HK-2 (cell line): ENCODE results near the gene CSRNP3.
A peak's percentile ranks its signal among the peaks of the same experiment; 100 is the strongest.

ENCODE experiments used
- DNase-seq: peaks from one replicate; pipeline ENCODE4 v3.0.0-alpha.2; 2018; ENCODE audit not compliant: unreplicated experiment

The CSRNP3 gene, protein sequence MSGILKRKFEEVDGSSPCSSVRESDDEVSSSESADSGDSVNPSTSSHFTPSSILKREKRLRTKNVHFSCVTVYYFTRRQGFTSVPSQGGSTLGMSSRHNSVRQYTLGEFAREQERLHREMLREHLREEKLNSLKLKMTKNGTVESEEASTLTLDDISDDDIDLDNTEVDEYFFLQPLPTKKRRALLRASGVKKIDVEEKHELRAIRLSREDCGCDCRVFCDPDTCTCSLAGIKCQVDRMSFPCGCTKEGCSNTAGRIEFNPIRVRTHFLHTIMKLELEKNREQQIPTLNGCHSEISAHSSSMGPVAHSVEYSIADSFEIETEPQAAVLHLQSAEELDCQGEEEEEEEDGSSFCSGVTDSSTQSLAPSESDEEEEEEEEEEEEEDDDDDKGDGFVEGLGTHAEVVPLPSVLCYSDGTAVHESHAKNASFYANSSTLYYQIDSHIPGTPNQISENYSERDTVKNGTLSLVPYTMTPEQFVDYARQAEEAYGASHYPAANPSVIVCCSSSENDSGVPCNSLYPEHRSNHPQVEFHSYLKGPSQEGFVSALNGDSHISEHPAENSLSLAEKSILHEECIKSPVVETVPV

DNA sequence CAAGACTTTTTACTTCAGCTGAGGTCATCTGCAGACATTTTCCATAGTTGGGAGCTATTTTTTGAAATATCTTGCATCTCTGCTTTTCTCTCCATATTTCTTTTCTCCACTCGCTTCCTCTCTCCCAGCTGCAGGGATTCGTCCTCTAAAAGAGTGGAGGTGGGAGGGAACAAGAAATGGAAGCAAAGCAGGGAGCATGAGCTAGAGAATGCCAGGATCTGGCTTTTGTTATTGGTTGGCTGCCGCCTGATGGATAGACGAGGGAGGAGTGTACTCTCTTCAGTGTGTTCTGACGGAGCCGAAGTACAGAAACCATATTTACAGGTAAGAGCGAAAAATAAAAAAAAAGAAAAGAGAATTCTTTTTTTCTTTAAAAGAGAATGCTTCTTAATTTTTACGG is at the start of gene CSRNP3:
Gene CSRNP3, plus strand, starts transcription at position 282 of the 400 bp plus-strand sequence. CDS start 125,368 bp downstream, outside the sequence.
- DNase-seq, result peak; percentile 66

DNA sequence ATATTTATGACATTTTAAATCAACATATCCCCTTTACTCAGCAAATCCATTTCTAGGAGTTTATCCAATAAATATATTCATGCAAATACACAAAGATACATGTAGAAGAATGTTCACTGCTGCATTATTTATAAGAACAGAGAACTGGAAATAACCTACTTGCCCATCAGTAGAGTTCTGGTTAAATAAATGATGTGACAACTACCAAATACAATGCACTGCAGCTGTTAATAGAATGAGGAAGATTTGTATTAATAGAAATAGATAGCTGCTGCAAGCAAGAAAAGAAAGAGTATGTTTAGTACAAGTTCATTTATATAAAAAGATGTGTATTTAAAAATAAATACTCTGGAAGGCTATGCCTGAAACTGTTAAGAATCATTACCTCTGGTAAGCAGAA is 49.3 kb upstream of the CSRNP3 start:
- DNase-seq, result no peak

DNA sequence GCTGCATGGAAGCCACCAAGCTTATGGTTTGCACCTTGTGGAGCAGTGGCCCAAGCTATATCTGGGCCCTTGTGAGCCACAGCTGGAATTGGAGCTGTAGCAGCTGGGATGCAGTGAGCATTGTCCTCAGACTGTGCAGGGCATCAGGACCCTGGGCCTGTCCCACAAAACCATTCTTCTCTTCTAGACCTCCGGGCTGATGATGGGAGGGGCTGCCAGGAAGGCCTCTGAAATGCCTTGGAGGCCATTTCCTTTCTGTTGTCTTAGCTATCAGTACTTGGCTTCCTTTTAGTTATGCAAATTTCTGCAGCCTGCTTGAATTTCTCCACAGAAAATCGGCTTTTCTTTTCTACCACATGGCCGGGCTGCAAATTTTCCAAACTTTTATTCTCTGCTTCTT is 46.4 kb upstream of the CSRNP3 start:
- no peak for DNase-seq

DNA sequence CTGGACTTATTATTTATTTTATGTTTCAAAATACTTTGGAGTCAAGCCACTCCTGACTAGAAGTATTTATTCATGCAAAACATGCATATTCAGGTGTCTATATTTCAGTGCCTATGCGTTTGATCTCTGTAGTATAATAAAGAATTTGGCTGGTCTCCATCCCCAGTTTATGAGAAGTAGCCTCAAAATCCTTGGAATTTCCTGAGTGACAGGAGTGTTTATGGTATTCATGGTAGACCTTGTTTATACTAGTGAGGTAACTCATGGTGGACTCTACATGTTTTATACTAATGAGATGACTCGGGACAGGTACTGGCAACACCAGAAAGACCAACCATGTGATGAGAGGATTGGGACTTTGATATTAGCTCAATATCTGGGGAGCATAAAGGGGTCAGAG is 43.9 kb upstream of the CSRNP3 start:
- no peak for DNase-seq

DNA sequence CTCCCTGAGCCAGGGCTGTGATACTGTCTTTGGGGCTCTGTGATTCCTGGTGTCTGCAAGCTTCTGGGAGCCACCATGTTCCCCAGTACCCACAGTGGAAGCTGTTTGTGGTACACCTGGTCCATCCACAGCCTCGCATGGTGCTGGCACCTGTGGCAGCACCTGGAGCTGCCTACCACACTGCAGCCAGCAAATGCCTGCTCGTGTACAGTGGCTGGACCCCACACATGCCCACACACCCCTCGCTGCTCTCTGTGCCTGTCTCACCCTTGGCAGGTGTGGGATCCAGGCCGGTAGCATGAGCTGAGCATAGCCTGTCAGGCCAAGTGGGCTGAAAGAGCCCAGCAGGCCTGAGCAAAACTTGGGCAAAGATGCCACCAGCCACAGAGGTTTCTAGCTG is 41.8 kb upstream of the CSRNP3 start:
- DNase-seq, result no peak

DNA sequence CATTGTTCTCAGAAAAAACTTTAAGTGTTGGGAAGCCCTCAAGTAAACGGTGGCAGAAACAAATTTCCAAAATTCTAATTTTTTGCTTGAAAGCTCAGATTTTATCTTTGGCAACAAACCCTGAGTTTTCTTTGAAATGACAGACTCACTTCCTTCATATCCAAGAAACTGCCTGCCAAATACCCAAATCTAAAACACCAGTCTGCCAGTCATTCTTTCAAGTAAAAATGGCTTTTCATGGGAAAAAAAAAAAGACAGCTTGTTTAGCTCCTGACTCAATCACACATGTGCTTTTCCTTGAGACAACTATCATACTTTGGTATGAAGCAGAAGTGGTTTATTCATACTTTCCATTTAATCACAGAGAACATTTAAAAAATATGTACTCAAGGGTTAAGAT is 40.6 kb upstream of the CSRNP3 start:
- no peak for DNase-seq

DNA sequence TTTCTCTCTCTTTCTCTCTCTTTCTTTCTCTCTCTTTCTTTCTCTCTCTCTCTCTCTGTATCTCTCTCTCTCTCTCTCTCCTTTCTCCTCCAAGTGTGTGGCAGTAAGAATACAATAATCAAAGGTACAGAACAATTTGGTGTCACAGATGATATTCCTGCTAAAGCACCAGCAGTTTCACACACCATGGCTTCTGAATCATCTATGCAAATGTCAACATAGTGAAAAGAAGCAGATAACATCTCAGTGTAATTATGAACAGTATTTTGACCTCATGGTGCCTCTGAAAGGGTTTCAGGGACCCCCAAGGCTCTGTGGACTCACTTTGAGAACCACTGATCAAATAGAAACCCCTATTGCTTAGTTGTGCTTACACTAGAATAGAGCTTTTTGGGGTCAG is 38.5 kb upstream of the CSRNP3 start:
- DNase-seq, result no peak

DNA sequence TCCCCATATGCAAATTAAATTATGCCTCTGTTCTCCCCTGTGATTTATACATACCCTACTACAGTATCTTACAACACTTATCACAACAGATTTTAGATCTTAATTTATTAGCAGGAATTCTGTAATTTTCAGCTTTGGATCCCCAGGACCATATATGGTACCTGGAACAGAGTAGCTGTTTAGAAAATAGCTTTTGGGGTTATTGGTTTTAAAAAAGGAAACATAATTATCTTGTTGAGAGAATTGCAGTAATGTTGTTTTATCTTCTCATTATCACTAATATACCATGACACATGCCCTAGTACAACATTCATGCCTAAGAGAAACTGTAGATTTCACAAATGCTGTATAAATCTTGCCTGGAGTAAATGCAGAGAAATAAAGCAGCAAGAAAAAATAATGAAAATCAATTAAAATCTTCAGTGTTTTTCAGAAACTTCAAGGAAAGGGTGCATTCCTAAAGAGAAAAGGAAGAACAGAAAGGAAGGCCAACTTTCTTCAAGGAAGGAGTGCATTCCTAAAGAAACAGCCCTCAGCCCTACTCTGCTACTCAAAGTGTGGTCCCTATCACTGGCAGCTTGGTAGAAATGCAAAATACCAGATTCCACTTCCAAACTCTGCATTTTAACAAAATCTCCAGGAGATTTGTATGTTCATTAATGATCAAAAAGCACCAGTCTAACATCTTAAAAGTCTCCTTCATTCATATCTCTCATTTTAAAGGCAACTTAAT is 37.1 kb upstream of the CSRNP3 start:
- no peak for DNase-seq

DNA sequence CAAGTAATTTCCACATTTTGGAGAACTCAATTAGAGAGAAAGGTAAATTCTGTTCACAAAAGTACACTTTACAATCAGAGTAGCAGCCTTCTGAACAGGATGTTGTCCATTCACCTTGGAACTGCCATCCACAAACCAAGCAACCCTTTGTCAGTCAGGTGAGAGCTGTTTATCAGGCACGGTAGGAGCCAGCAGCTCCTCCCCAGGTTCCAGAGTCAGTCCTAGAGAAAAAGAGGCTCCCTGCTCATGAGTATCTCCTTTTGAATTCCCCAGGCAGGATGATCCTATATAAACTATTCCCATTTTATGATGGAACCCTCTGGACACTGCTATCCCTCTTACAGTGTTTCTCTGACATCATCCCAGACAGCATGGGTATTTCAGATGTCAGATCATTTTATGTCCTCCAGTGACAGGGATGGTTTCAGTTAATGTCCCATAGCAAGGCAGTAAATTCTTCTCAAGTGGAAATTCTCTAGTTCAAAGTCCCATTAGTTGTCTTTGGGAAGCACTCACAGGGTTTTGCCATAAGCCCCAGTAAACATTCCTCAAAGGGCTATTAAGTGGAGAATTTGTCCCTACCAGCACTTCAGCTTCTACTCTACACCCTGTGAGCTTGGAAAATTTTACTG is 34.5 kb upstream of the CSRNP3 start:
- no peak for DNase-seq

DNA sequence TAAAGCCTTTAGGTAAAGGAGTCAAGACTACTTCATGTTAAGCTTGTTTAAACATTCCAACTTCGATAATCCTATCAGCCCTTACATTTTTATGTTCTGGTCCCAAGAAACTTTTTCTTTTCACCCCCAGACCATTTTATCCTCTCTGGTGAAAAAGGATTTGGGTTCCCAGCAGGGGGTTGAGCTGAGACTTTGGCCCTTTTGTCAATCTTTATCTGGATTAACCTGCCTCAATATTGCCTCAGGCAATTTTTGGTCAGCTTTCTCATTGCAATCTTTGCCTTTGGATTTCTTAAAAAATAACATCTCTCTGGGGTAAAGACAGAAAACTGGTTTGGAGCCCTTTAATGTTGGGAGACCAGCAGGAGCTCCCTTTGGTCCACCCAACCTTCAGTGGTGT is 33.9 kb upstream of the CSRNP3 start:
- DNase-seq, result no peak

DNA sequence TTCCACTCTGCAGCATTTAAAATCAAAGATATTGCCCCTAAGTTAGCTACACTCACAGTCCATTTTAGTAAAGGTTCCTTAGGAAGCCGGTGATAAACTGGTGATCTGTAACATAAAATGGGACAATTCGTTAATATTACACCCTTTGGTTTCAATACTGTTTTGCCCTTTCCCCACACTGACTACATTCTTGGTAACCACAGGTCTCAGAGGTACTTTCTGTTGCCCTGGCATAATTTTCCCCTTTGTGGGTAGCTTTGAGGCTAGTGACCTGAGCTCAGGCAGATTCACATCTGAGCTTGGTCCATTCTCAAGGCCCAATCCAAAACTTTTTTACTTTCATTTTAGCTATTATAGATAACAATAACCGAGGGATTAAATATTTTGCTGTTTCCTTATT is 32.9 kb upstream of the CSRNP3 start:
- no peak for DNase-seq

DNA sequence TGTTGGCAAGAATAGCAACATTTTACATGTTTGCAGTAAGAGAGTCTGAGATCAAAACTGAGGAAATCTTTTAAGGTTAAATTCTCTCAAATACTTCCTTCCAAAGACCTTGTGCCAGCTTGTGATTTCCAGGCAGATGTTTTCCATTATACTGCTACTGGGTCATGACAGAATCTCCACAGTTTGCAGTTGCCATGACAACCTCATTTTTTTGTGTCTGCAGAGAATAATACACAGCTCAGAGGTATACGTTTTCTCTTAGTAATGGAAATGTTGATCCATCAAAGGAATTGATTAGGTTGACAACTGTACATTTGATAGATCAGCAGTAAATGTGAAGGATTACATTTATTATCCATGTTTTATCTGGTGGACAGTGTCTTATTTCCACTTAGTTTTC is 29.1 kb upstream of the CSRNP3 start:
- no peak for DNase-seq

DNA sequence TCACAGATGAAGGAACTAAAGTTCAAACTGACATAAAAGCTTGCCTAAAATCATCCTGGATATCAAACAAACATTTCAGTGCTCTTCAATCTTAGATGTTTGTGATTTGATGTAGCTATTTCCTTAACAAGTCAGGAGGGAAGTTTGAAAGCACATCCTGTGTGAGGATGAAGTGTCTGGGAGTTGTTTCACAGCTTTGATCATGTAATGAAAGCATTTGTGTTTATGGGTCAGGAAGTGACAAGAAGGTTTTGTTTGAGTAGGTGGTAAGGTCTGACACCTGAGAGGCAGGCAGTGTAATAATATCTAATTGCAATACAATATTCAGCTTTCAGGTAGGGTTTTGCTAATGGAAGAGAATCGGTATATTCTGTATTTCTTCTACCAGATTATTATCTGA is 26.0 kb upstream of the CSRNP3 start:
- DNase-seq, result no peak

DNA sequence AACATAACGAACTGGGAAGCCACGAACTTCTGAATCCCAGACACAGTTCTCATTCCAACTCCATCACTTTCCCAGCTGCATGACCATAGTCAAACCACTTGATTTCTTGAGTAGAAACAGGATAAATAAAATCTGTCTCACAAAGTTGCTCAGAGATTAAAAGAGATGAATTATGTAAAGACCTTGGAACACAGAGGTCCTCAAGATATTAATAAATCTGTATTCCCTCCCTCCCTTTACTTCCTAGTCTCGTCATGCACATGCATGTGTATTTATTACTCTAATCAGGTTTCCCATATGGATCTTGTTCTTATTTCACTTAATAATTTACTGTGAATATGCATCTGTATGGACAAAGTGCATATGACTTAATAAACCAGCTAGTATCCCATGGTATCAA is 21.1 kb upstream of the CSRNP3 start:
- no peak for DNase-seq

DNA sequence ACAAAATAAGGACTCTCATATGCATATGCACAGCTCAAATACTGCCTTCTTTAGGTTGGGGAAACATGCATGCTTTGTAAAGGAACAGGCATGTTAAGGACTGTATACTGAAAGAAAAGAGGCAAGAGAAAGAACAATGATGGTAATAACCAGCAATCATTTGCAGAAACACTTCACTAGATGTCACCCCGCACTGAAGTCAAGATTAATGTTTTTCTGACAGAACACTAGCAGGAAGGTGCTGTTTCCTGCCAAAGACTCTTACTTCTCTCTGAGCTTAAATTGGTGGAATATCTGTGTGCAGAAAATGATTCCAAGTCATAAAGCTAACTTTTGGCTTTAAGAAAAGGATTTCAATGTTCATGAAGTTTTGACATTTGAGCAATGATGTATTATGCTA is 19.3 kb upstream of the CSRNP3 start:
- no peak for DNase-seq

DNA sequence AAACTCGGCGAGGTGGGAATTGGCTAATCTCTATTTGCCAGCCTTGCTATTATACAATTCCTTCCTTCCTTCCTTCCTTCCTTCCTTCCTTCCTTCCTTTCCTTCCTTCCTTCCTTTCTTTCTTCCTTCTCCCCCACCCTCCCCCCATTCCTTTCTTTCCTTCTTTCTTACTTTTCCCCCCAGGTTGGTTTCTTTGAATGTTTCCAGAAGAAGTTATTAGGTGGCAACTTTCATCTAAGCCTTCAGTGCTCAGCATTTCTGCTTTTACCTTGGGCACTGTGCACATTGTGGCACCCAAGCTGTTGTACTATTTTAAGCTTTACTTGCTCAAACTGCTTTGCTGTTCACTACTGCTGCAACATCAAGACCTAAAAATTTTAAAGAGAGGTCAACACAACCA is 17.2 kb upstream of the CSRNP3 start:
- DNase-seq, result no peak

DNA sequence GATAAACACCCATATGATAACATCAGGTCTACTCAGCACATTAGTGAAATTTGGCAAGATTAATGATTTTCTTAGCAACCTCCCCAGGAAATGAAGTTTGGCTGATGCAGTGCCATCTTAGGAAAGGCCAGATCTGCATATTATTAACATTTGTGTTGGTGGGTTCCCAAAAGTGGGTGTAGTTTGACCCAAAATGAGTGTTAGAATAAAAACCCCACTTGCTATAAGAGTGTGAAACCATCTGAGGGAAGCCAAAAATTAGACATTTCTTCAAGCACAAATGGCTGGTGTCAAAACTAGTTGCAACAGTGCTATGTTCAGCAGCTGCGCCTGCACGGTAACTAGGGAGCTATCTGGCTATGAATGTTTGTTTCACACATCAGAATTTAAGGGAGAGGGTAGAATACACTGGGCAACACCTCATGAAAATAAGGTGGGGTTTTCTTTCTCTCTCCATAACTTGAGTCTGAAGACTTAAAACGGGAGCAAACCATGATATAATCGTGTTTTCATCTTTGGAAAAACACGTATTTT is 15.9 kb upstream of the CSRNP3 start:
- DNase-seq, result no peak

DNA sequence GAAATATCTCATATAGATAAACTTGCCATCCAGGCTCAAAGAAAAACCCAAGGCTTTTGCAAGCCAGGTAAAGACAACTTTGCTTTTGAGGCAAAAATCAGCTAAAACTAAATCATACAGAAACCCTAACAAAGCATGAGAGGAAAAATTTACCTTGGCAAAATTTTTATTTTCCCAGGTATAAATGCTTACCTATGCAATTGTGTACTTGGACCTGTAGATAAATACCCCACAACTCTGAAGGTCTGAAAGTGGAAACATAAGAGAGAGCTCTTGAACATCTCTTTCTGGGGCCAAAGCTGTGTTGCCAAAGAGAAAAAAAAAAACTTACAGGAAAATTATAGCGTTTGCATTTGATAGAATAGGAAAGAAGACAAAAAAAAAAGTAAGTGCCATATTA is 14.6 kb upstream of the CSRNP3 start:
- no peak for DNase-seq

DNA sequence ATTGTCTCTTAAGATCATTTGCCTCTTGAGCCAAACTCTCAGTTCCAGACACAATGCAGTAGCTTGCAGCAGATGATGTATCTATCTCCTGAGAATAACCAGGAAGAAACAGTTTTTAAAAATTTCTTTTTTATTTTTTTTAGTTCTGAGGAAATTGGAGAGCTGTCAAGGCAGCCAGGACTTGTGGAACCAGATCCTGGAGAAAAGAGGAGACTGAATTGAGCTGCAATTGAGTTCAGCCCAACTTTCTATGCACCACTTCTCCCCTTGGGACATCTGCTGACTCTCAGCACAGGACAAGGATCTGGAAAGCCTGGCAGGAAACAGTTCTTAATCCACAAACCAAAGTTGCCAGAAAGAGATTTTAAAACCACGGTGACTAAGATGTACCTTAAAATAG is 13.5 kb upstream of the CSRNP3 start:
- no peak for DNase-seq

DNA sequence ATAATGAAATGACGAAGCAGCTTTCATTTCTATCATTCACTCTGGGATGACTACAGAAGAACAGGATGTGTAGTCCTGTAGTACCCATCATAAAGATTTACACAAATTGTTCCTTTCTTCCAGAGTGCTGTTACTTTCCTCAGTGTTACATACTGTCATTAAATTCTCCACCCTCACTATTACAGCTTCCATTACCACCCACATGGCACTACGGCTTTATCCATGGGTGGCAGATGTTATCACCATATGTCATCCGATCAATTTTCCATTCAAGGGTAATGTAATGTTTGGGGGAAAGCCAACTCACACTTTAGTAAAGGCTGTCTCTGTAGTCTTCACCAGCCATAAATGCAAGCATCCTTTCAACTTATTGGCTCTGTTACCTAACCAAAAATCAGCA is 7.1 kb upstream of the CSRNP3 start:
- no peak for DNase-seq

DNA sequence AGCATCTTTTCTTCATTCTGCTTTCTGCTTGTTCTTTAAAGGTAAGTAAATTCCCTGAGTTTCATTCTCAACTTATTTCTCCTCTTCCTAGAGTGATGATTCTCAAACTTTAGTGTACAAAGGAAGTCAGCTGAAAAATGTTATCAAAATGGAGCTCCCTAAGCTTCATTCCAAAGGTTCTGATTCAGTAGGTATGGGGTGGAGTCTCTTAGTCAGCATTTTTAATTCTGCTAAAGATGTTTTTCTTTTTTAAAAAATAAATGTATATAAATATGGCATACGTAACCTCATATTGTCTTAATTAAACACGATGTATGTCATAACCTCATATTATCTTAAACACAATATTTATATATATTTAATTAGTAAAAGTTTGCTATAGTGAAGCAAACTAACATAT is 3.1 kb upstream of the CSRNP3 start:
- no peak for DNase-seq

DNA sequence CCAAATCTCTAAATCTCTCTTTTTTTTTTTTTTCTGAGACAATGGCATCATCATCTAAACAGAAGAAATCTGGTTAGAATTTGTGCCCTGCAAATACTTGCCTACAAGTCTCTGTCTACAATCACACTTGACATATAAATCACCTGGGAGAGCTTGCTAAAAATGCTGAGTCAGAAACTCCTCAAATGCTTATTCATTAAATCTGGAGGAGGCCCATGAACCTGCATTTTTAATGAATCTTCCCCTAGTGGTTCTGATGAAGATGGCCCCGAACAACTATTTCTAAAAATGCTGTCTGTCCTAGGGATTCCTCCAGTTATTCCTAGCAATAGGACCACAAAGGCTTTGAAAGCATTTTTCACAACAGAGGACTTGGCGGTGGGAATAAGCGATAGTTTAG is 1.6 kb upstream of the CSRNP3 start:
- DNase-seq, result no peak
